AG04449 (cell line): Measurements from ENCODE around the gene CFAP65.

Experiments used
- CTCF ChIA-PET: fragments of 350-600 bp; formaldehyde crosslinking; extraction: SDS; loops from one replicate; lab custom pipeline; 2021; ENCODE audit warnings: antibody characterized with exemption; lab: Yijun Ruan, JAX
- POLR2A ChIA-PET: fragments of 400-600, 350-600 bp; formaldehyde crosslinking; extraction: SDS; loops from one replicate; lab custom pipeline; 2020; ENCODE audit warnings: antibody characterized with exemption, inconsistent platforms; lab: Yijun Ruan, JAX
- DNase-seq: peaks from one replicate; pipeline ENCODE4 v3.0.0-alpha.2; 2010; ENCODE audit warnings: low read depth, low spot score
- H3K4me3 ChIP-seq: 2 replicates; pipeline ENCODE4 v1.5.1; 2011; ENCODE audit warnings: low read depth, mild to moderate bottlenecking, control low read depth, low read length
- TF ChIP-seq, protein P1 (sequence below): IDR thresholded peaks from one replicate; pipeline ENCODE4 v1.5.1; 2011; ENCODE audit warnings: mild to moderate bottlenecking, moderate library complexity, low read length, control low read depth, inconsistent platforms; ENCODE audit not compliant: insufficient read depth; ENCODE audit errors: missing control alignments

The CFAP65 gene

DNA sequence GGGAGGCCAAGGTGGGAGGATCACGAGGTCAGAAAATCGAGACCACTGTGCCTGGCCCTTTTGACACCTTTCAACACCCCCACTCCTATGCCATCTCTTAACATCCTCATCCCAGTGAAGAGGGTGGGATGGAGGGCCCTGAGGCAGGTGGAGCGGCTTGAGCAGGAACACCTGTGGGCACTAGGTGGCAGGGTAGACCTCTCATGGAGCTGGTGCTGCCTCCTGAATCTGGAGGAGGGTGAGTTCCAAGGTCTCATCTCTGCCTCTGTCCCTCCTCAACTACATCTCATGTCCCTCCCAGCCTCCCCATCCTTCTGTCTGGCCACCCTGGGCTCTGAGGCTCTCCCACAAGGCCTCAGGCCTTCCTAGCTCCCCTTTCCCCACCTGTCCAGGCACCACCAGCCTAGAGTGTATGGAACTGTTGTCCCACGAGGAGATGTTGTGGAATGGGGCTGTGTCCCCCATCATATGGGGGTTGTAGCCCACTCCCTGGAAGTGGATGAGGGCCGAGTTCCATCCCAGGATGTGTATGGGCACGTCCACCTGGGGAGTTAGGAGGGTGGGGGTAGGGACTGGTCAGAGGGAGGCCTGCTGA, 31.1 kb downstream of the CFAP65 start:
- H3K4me3 ChIP-seq = no peak overlapping the region
- CTCF ChIA-PET = interaction anchor here (1.0 to 13.5 kb wide), 8 partner anchors 8 to 144 kb away, joined by 4 to 118 read pairs (median 6); no protein-coding TSS in a partner anchor
- POLR2A ChIA-PET = interaction anchor here (0.6 kb wide), 1 partner anchor 97 kb away, joined by 3 read pairs; no protein-coding TSS in a partner anchor
- TF ChIP-seq, protein P1, sequence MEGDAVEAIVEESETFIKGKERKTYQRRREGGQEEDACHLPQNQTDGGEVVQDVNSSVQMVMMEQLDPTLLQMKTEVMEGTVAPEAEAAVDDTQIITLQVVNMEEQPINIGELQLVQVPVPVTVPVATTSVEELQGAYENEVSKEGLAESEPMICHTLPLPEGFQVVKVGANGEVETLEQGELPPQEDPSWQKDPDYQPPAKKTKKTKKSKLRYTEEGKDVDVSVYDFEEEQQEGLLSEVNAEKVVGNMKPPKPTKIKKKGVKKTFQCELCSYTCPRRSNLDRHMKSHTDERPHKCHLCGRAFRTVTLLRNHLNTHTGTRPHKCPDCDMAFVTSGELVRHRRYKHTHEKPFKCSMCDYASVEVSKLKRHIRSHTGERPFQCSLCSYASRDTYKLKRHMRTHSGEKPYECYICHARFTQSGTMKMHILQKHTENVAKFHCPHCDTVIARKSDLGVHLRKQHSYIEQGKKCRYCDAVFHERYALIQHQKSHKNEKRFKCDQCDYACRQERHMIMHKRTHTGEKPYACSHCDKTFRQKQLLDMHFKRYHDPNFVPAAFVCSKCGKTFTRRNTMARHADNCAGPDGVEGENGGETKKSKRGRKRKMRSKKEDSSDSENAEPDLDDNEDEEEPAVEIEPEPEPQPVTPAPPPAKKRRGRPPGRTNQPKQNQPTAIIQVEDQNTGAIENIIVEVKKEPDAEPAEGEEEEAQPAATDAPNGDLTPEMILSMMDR = peak; percentile 18
- no peak for DNase-seq

DNA sequence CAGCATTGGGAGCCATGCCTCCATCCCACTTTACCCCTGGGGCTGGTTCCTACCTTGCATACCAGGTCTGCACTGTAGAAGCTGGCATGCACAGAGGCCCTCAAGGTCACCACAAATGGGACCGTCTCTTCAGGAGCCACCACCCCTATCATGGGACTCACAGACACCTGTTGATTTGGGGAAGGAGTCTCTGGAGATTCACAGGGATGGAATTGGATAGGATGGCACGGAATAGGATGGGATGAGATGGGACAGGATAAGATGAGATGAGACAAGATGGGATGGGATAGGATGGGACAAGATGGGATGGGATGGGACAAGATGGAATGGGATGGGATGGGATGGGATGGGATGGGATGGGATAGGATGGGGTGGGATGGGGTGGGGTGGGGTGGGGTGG, 32.0 kb downstream of the CFAP65 start:
- no peak overlapping the region for H3K4me3 ChIP-seq
- CTCF ChIA-PET = interaction anchor here (1.1 to 13.5 kb wide), 6 partner anchors 10 to 286 kb away, joined by 3 to 118 read pairs (median 10); partner anchors contain the start of gene CRYBA2
- no peak for DNase-seq
- POLR2A ChIA-PET = no interaction called here
- TF ChIP-seq, protein P1 = no peak

DNA sequence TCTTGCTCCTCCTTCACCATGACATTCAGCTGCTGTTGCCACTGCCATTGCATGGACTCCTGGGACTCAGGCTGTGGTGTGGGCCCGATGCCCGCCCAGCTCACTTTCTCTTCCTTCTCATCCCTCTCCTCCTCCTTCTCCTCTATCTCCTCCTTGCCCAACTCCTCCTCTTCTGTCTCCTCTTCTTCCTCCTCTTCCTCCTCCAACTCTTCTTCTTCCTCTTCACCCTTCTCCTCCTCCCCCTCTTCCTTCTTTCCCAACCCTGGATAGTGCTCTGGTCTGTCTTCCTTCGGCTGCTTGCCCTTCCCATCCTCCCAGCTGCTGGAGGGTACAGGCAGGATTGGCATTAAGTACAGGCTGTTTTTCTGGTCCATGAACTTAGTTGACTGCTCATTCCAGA, 37.3 kb downstream of the CFAP65 start:
- CTCF ChIA-PET = interaction anchor here (1.8 to 13.5 kb wide), 5 partner anchors 9 to 26 kb away, joined by 7 to 118 read pairs (median 11); partner anchors contain the start of gene CRYBA2
- TF ChIP-seq, protein P1 = no peak
- DNase-seq = no peak
- no peak overlapping the region for H3K4me3 ChIP-seq
- POLR2A ChIA-PET = no interaction called here

DNA sequence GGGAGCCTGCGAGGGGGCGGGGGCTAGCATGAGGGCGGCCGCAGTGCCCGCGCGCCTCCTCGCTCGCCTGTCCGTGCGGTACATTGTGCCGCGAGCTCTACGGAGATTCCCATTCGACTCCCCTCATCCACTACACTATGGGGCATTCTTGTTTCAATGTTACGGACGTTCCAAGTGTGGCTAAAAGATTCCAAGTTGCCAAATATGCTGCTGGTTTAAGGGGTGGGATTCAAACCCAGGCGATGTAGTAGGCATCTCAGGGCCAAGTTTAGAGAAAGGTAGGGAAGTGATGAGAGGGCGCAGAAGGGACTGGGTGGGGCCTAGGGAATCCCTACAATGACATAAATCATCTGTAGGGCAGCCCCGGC, 38.1 kb downstream of the CFAP65 start:
- ChIA-PET POLR2A (no interaction called here), CTCF (interaction anchor here (1.0 to 13.5 kb wide), 8 partner anchors 8 to 151 kb away, joined by 3 to 118 read pairs (median 8); partner anchors contain the start of gene CRYBA2)
- DNase-seq = no peak
- no peak overlapping the region for H3K4me3 ChIP-seq
- TF ChIP-seq, protein P1 = no peak

DNA sequence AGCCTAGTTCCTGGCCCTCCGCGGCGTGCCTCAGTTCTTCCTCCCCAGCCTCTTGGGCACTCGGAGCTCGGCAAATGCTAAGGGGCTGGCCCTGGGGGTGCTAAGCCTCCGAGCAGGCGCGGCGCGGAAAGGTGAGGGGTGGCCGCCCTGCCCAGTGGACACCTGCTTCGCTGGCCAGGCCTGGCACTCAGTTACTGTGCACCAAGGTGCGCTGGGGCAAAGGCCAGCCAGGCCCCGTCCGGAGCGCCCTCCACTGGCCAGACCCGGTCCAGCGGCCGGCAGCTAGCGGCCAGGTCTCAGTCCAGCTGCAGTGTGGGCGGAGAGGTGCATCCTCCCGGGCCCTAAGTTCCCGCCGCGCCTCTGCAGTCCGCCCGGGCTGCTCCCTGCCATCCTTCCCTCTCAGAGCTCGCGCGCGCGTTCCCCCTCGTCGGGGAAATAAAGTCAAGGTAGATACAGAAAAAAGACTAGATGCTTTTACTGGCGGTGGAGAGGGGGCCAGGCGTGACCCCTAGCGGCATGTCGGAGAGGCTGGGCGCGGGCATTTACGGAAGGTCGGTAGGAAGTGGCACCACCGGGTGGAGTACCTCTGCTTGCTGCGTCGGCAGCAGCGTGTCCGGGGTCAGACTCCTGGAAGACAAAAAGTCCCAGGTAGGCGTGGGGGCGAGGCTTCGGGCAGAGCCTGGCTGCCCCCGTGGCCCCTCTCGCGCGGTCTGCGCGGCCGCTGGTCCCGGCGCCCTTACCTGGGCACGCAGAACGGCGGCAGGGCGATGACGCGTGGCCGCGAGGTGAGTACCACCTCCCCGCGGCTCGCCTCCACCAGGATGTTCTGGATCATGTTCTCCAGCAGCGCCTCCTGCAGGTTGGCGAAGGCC, 38.7 kb downstream of the CFAP65 start:
- TF ChIP-seq, protein P1 = peak; percentile 53
- no peak overlapping the region for H3K4me3 ChIP-seq
- no peak for DNase-seq
- CTCF ChIA-PET = interaction anchor here (0.7 to 13.5 kb wide), 14 partner anchors 7 to 156 kb away, joined by 3 to 118 read pairs (median 4); partner anchors contain the start of gene CRYBA2
- POLR2A ChIA-PET = no interaction called here
